GM23338 (cell line): ENCODE data around the gene TFF1. TPM values are rescaled to one million over a fixed set of nuclear protein-coding genes. Genes with fewer than 3 reads are reported as not detected.

ENCODE experiments used
- ATAC-seq: fragments of 200-7000 bp; cut with Tn5 transposase; 3 replicates; pipeline ENCODE4 v1.9.1; 2020
- DNase-seq: peaks from one replicate; pipeline ENCODE4 v3.0.0-alpha.2; 2015; ENCODE audit warnings: low spot score
- H2AFZ ChIP-seq: fragments of 200-600 bp; sonication (generic); 2 replicates; pipeline ENCODE4 v1.8.0; 2016; ENCODE audit warnings: antibody characterized with exemption, mild to moderate bottlenecking, moderate library complexity
- H3F3A ChIP-seq: fragments of 200-600 bp; sonication (generic); replicated peaks from 2 replicates; pipeline ENCODE4 v1.8.0; 2017; ENCODE audit warnings: antibody characterized with exemption, mixed run types, low read depth
- H3K27ac ChIP-seq: fragments of 200-600 bp; sonication (generic); 2 replicates; pipeline ENCODE4 v1.6.1; 2016; ENCODE audit warnings: low read depth
- H3K27me3 ChIP-seq: fragments of 200-600 bp; sonication (generic); 2 replicates; pipeline ENCODE4 v1.8.0; 2016; ENCODE audit warnings: mild to moderate bottlenecking, mixed run types, moderate library complexity; ENCODE audit not compliant: insufficient read depth
- H3K36me3 ChIP-seq: fragments of 200-600 bp; sonication (generic); 2 replicates; pipeline ENCODE4 v1.8.0; 2016; ENCODE audit warnings: mild to moderate bottlenecking; ENCODE audit not compliant: insufficient read depth
- H3K4me1 ChIP-seq: fragments of 200-600 bp; sonication (generic); 2 replicates; pipeline ENCODE4 v1.8.0; 2016; ENCODE audit warnings: mild to moderate bottlenecking, moderate library complexity; ENCODE audit not compliant: insufficient read depth
- H3K4me2 ChIP-seq: fragments of 200-600 bp; sonication (generic); 2 replicates; pipeline ENCODE4 v1.7.1; 2017; ENCODE audit warnings: mixed run types
- H3K4me3 ChIP-seq: fragments of 200-600 bp; sonication (generic); 2 replicates; pipeline ENCODE4 v1.6.1; 2016; ENCODE audit warnings: mixed run types
- H3K79me2 ChIP-seq: fragments of 200-600 bp; sonication (generic); replicated peaks from 2 replicates; pipeline ENCODE4 v1.8.0; 2017; ENCODE audit warnings: mild to moderate bottlenecking; ENCODE audit not compliant: insufficient read depth
- H3K9me2 ChIP-seq: fragments of 200-600 bp; sonication (generic); 2 replicates; pipeline ENCODE4 v1.8.0; 2017; ENCODE audit not compliant: insufficient read depth
- H4K20me1 ChIP-seq: fragments of 200-600 bp; sonication (generic); replicated peaks from 2 replicates; pipeline ENCODE4 v1.8.0; 2017; ENCODE audit warnings: mild to moderate bottlenecking; ENCODE audit not compliant: insufficient read depth
- H3K27ac Mint-ChIP-seq: 2 replicates; pipeline ENCODE4 v1.8.0; 2020; ENCODE audit warnings: inconsistent platforms, mild to moderate bottlenecking, moderate library complexity, mixed read lengths
- H3K27me3 Mint-ChIP-seq: 3 replicates; pipeline ENCODE4 v1.8.0; 2022; ENCODE audit warnings: low read depth, mild to moderate bottlenecking, moderate library complexity, mixed read lengths, inconsistent platforms; ENCODE audit not compliant: insufficient read depth, poor library complexity
- H3K36me3 Mint-ChIP-seq: 3 replicates; pipeline ENCODE4 v1.8.0; 2021; ENCODE audit warnings: low read depth, mild to moderate bottlenecking, inconsistent platforms, moderate library complexity, mixed read lengths
- H3K4me1 Mint-ChIP-seq: 3 replicates; pipeline ENCODE4 v1.8.0; 2020; ENCODE audit warnings: mild to moderate bottlenecking, inconsistent platforms, mixed read lengths
- H3K4me3 Mint-ChIP-seq: 3 replicates; pipeline ENCODE4 v1.8.0; 2021; ENCODE audit warnings: moderate library complexity, mild to moderate bottlenecking, inconsistent platforms, mixed read lengths
- H3K9me3 Mint-ChIP-seq: 3 replicates; pipeline ENCODE4 v1.8.0; 2020; ENCODE audit warnings: moderate library complexity, mild to moderate bottlenecking, inconsistent platforms, mixed read lengths
- CREB1 ChIP-seq: fragments of 250-450 bp; sonication (Bioruptor Pico); IDR thresholded peaks from 2 replicates; pipeline ENCODE4 v1.5.0; 2020; ENCODE audit warnings: low read depth, mild to moderate bottlenecking, moderate library complexity
- EZH2phosphoT487 ChIP-seq: fragments of 200-600 bp; sonication (generic); IDR thresholded peaks from one replicate; pipeline ENCODE4 v1.8.1; 2018; ENCODE audit warnings: antibody characterized with exemption; ENCODE audit not compliant: unreplicated experiment
- JUNB ChIP-seq: IDR thresholded peaks from one replicate; pipeline ENCODE4 v1.6.1; 2016; ENCODE audit warnings: antibody characterized with exemption; ENCODE audit not compliant: unreplicated experiment
- NANOG ChIP-seq: IDR thresholded peaks from 2 replicates; pipeline ENCODE4 v1.6.1; 2016; ENCODE audit warnings: antibody characterized with exemption, borderline replicate concordance
- POLR2AphosphoS5 ChIP-seq: IDR thresholded peaks from 2 replicates; pipeline ENCODE4 v1.6.1; 2016; ENCODE audit warnings: antibody characterized with exemption, low read depth
- STAT1 ChIP-seq: IDR thresholded peaks from one replicate; pipeline ENCODE4 v1.6.1; 2016; ENCODE audit warnings: antibody characterized with exemption; ENCODE audit not compliant: unreplicated experiment
- ZNF114 ChIP-seq: fragments of 250-450 bp; sonication (Bioruptor Pico); IDR thresholded peaks from 2 replicates; pipeline ENCODE4 v1.5.0; 2020; ENCODE audit warnings: mild to moderate bottlenecking, moderate library complexity
- ZNF331 ChIP-seq: fragments of 250-450 bp; sonication (Bioruptor Pico); IDR thresholded peaks from 2 replicates; pipeline ENCODE4 v1.5.0; 2020; ENCODE audit warnings: low read depth, mild to moderate bottlenecking, moderate library complexity
- ZNF462 ChIP-seq: fragments of 250-450 bp; sonication (Bioruptor Pico); IDR thresholded peaks from 2 replicates; pipeline ENCODE4 v1.5.0; 2020; ENCODE audit warnings: mild to moderate bottlenecking, moderate library complexity
- polyA plus RNA-seq: library from polyadenylated mRNA; unstranded; fragments of >200 nt; fragmentation: Nextera tagmentation; extraction: Ambion mirVana; gene quantifications from 2 replicates; pipeline ENCODE4 v1.2.1, GENCODE V29; 2016
- total RNA-seq: library from RNA; depleted of rRNA; stranded (reverse); fragments of >200 nt; shearing (Covaris generic); gene quantifications from 2 replicates; pipeline ENCODE4 v1.2.3, GENCODE V29; 2014

Gene TFF1
- total and polyA plus RNA-seq, 2 experiments from 2014 or later, result not detected

- Mint-ChIP-seq H3K4me3 (no peak overlapping the region; the same call in 2 of the 3 replicates), H3K36me3 (no peaks in the 10 kb centered on the region), H3K4me1 (peaks cover 49% of the 10 kb centered on the region), H3K9me3 (no peaks in the 10 kb centered on the region), H3K27me3 (peaks cover 13% of the 10 kb centered on the region), H3K27ac (no peak overlapping the region)
- Histone ChIP-seq H3F3A (no peaks in the 10 kb centered on the region), H3K79me2 (no peaks in the 10 kb centered on the region), H3K4me3 (no peak overlapping the region), H2AFZ (peak overlapping the region; percentile 86), H3K36me3 (no peaks in the 10 kb centered on the region), H3K9me2 (no peaks in the 10 kb centered on the region), H3K27me3 (no peaks in the 10 kb centered on the region), H4K20me1 (no peaks in the 10 kb centered on the region), H3K4me2 (no peak overlapping the region), H3K27ac (no peak overlapping the region), H3K4me1 (peaks cover 11% of the 10 kb centered on the region; the same call in 1 of the 2 replicates)
- ATAC-seq (peak; percentile 38), DNase-seq (peak; percentile 61)
- TF ChIP-seq CREB1 (CRISPR knock-in tag), result no peak
- no peak for TF ChIP-seq JUNB
- no peak for TF ChIP-seq ZNF114 (CRISPR knock-in tag)
- no peak for TF ChIP-seq ZNF331 (CRISPR knock-in tag)
- no peak for TF ChIP-seq EZH2phosphoT487
- no peak for TF ChIP-seq ZNF462 (CRISPR knock-in tag)
- TF ChIP-seq NANOG, result no peak
- TF ChIP-seq POLR2AphosphoS5, result no peak
- no peak for TF ChIP-seq STAT1
Observed at GRCh38 chr21:42313501-42313969, 52.8 kb downstream of the TFF1 start.
